ENCODE data around the gene FCHO1. TPM values are rescaled to one million over a fixed set of nuclear protein-coding genes. Genes with fewer than 3 reads are reported as not detected.

FCHO1 gene
- total RNA-seq, 4 donors from 2014 or later, result 0.60 to 26.9 (median 3.8) TPM

DNA sequence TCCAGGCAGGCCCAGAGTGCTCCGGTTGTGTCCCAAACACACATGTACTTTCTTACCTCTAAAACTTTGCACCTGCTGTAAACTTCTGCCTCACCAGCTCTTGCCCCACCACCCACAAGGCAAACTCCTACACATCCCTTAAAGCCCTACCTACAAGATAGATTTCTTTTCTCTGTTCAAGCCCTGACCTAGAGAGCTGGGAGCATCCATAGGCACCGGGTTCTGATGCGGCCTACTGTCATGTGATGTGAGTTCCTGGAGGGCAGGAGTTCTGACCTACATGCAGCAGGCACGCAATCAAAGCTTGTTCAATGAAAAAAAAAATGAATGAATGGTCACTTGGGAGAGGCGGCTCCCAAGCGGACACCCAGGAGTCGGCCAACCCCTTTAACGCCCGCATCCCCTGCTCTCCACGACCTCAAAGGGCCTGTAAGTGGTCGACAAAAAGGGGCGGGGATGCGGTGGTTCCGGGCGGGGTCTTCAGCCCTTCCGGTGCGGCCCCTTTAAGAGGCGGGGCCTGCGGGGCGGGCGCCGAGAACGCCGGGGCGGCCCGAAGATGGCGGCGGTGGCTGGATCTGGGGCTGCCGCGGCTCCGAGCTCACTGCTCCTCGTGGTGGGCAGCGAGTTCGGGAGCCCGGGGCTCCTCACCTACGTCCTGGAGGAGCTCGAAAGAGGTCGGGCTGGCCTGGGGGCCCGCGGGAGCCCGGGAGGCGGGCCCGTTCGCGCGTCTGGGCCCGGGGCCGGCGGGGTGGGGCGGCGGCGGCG lies 32.1 kb upstream of the FCHO1 start, which contains the start of gene MAP1S:
TSS of gene MAP1S (plus strand) at position 534 of the 765 bp plus-strand sequence. CDS start at position 557, 23 bp downstream.
- peak; percentile 63 for DNase-seq
- TF ChIP-seq EP300 (IDR thresholded peaks at IDR 0.05; ENCODE audit: low read depth) (no peak), POLR2A (IDR thresholded peaks at IDR 0.05) (peak; percentile 73), POLR2AphosphoS5 (IDR thresholded peaks at IDR 0.05) (peak; percentile 80 to 89 (median 82))
- TF ChIP-seq, protein P1, sequence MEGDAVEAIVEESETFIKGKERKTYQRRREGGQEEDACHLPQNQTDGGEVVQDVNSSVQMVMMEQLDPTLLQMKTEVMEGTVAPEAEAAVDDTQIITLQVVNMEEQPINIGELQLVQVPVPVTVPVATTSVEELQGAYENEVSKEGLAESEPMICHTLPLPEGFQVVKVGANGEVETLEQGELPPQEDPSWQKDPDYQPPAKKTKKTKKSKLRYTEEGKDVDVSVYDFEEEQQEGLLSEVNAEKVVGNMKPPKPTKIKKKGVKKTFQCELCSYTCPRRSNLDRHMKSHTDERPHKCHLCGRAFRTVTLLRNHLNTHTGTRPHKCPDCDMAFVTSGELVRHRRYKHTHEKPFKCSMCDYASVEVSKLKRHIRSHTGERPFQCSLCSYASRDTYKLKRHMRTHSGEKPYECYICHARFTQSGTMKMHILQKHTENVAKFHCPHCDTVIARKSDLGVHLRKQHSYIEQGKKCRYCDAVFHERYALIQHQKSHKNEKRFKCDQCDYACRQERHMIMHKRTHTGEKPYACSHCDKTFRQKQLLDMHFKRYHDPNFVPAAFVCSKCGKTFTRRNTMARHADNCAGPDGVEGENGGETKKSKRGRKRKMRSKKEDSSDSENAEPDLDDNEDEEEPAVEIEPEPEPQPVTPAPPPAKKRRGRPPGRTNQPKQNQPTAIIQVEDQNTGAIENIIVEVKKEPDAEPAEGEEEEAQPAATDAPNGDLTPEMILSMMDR (IDR thresholded peaks at IDR 0.05), result no peak
- intact Hi-C loops (cut with DNase I; ENCODE audit: low total_unique reads) (no loop called here), in situ Hi-C loops (cut with MboI; ENCODE audit: low pct_ligation_motif_present in 1 of 4, low pct_unique_long_range_greater_than_20kb in 1 of 4, low sequenced_read_pairs in 3 of 4) (loop anchor here in 1 of 4 donors (25.0 kb wide), 1 partner anchor 143 kb away; the partner anchor contains the start of genes RPL18A and SLC5A5)
- Histone ChIP-seq H3K9me3 (no peaks in the 10 kb centered on the region), H3K27me3 (no peaks in the 10 kb centered on the region), H3K27ac (peak within 1 kb of the TSS; percentile 72 to 86 (median 82)), H3K4me1 (peaks cover 19 to 46% (median 38%) of the 10 kb centered on the region in 4 donors), H3K4me3 (peak within 1 kb of the TSS; percentile 75 to 97 (median 87)), H3K36me3 (no peaks in the 10 kb centered on the region)
- 0 to 3% methylated on average over 2 to 30 of the region's 53 CpGs for WGBS, 2 donors (ENCODE audit: low coverage in 1 of 2)

DNA sequence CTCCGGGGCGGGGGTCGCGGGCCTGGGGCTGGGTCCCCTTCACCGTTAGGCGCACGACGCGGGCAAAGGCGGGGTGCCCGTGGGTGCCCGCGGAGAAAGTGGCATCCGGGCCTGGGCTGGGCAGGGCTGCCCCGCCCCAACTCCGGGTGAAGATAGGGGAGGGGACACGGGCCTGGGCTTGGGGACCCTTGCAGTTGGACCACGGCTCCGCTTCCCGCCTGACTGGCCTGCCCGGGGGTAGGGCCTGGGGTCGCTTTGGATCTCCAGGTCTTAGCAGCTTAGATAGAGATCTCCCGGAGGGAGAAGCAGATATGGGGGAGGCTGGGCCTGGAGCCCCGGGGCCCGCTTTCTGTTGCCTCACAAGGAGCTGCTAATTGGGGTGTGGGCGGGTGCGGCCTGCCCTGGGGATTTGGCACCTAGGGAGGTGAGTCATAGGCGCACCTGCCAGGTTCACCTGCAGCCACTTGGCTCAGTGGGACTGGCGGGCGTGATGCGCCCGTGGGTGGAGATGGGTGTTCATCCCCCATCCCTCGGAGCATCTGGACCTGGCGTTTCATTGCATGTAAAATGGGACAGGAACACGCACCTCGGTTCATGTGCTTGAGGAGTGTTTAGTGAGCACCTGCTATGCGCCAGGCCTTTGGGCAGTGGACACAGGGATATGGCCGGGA lies 31.4 kb upstream of the FCHO1 start:
- WGBS, 2 donors (ENCODE audit: low coverage in 1 of 2), result 3% methylated on average over 20 of the region's 38 CpGs; no CpG with 5 or more reads in 1 of the 2 donors
- intact Hi-C loops (cut with DNase I; ENCODE audit: low total_unique reads) (no loop called here), in situ Hi-C loops (cut with MboI; ENCODE audit: low pct_ligation_motif_present in 1 of 4, low pct_unique_long_range_greater_than_20kb in 1 of 4, low sequenced_read_pairs in 3 of 4) (loop anchor here in 1 of 4 donors (25.0 kb wide), 1 partner anchor 142 kb away; the partner anchor contains the start of genes RPL18A and SLC5A5)
- no peaks in the 10 kb centered on the region for H3K9me3 ChIP-seq
- H3K27ac ChIP-seq, result peak overlapping the region; percentile 72 to 86 (median 82)
- no peak for TF ChIP-seq POLR2AphosphoS5 (IDR thresholded peaks at IDR 0.05)
- TF ChIP-seq EP300 (IDR thresholded peaks at IDR 0.05; ENCODE audit: low read depth), result no peak
- TF ChIP-seq, protein P1 (IDR thresholded peaks at IDR 0.05), result no peak
- TF ChIP-seq POLR2A (IDR thresholded peaks at IDR 0.05), result no peak
- H3K27me3 ChIP-seq, result no peaks in the 10 kb centered on the region
- H3K36me3 ChIP-seq, result peaks cover 0 to 6% (median 0%) of the 10 kb centered on the region in 4 donors
- peak overlapping the region; percentile 75 to 97 (median 87) for H3K4me3 ChIP-seq
- DNase-seq, result peak; percentile 65
- H3K4me1 ChIP-seq, result peaks cover 19 to 46% (median 38%) of the 10 kb centered on the region in 4 donors

DNA sequence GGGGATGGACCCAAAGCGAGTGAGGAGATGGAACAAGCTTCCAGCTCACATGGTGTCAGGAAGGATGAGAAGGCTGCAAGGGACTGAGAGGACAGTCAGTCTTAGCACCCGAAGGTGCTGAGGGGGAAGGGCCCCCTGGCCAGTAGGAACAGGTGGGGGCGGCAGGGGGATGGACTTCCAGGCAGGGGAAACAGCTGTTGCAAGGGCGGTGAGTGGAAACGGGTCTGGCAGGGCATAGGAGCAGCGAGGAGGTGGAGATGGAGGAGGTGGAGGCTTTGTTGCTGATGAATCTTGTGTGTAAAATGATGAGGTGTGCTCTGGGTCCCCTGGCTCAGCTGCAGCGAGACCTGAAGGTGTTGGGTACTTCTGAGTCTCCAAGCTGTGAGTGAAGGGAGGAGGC lies 30.8 kb upstream of the FCHO1 start:
- 20 to 26% methylated on average over 1 to 7 of the region's 7 CpGs for WGBS, 2 donors (ENCODE audit: low coverage in 1 of 2)
- peak overlapping the region; percentile 75 to 97 (median 87) for H3K4me3 ChIP-seq

More for the DNA sequence above, 30.8 kb upstream of the FCHO1 start:
- Histone ChIP-seq H3K27me3 (no peaks in the 10 kb centered on the region), H3K27ac (peak overlapping the region in 2 of 4 donors; percentile 72 to 86), H3K4me1 (peaks cover 19 to 46% (median 38%) of the 10 kb centered on the region in 4 donors), H3K9me3 (no peaks in the 10 kb centered on the region), H3K36me3 (peaks cover 0 to 12% (median under 1%) of the 10 kb centered on the region in 4 donors)
- in situ Hi-C loops (cut with MboI; ENCODE audit: low pct_ligation_motif_present in 1 of 4, low pct_unique_long_range_greater_than_20kb in 1 of 4, low sequenced_read_pairs in 3 of 4) (loop anchor here in 1 of 4 donors (25.0 kb wide), 1 partner anchor 142 kb away; the partner anchor contains the start of genes RPL18A and SLC5A5), intact Hi-C loops (cut with DNase I; ENCODE audit: low total_unique reads) (no loop called here)
- DNase-seq, result no peak
- TF ChIP-seq POLR2AphosphoS5 (IDR thresholded peaks at IDR 0.05), result no peak
- TF ChIP-seq POLR2A (IDR thresholded peaks at IDR 0.05), result no peak
- TF ChIP-seq, protein P1 (IDR thresholded peaks at IDR 0.05), result no peak
- TF ChIP-seq EP300 (IDR thresholded peaks at IDR 0.05; ENCODE audit: low read depth), result no peak

All from transverse colon (tissue), 4 donors.